ENCODE measurements around the gene PACSIN2.
"Not testable (repeated sequence)": the region's sequence is repeated elsewhere in the genome, so short reads cannot be mapped to it uniquely, and the experiment has no call there.

Gene PACSIN2

DNA sequence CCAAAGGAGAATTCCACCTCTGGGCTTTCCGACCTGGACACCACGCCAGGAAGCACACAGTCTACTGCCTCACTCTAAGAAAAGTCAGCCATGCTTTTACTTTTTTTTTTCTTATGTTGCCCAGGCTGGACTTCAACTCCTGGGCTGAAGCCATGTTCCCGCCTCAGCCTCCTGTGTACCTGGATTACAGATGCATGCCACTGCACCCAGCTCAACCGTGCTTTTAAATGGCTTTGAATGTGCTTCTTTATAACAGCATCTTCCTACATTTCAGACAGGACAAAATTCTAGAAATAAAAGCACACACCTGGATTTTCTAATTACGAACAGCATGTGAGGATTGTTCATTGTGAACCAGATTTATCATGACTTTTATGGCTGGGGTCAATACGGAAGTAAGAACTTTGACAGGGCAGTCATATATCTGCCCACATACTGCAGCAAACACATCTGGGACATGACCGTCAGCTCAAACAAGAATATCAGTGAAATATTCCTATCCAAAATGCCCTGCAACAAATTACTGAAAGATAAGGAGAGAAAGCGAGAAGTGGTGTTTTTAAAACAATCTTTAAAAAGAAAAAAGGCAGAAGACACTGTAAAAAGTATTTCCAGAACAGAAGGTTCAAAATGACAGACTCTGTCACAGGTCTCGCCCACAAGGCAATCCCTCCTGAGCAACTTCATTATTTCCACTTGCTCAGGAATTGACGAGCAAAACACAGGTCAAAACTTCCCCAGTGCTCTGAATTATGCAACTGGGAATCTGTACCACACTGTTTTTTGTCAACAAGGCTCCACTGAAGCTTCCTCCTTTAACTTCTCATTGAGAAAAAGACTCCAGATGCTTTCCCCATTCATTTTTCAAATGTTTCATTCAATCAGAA, 42.1 kb downstream of the PACSIN2 start:
- DNase-seq (ENCODE audit: extremely low read depth, low read depth): no peak
- TF ChIP-seq, protein P1, sequence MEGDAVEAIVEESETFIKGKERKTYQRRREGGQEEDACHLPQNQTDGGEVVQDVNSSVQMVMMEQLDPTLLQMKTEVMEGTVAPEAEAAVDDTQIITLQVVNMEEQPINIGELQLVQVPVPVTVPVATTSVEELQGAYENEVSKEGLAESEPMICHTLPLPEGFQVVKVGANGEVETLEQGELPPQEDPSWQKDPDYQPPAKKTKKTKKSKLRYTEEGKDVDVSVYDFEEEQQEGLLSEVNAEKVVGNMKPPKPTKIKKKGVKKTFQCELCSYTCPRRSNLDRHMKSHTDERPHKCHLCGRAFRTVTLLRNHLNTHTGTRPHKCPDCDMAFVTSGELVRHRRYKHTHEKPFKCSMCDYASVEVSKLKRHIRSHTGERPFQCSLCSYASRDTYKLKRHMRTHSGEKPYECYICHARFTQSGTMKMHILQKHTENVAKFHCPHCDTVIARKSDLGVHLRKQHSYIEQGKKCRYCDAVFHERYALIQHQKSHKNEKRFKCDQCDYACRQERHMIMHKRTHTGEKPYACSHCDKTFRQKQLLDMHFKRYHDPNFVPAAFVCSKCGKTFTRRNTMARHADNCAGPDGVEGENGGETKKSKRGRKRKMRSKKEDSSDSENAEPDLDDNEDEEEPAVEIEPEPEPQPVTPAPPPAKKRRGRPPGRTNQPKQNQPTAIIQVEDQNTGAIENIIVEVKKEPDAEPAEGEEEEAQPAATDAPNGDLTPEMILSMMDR (IDR thresholded peaks at IDR 0.05; ENCODE audit: low read depth, low read length): no peak

DNA sequence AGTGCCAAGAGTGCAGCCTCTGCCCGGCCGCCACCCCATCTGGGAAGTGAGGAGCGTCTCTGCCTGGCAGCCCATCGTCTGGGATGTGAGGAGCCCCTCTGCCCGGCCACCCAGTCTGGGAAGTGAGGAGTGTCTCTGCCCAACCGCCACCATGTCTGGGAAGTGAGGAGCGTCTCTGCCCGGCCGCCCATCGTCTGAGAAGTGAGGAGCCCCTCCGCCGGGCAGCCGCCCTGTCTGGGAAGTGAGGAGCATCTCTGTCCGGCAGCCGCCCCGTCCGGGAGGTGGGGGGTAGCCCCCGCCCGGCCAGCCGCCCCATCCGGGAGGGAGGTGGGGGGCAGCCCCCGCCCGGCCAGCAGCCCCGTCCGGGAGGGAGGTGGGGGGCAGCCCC, 43.5 kb downstream of the PACSIN2 start:
- DNase-seq (ENCODE audit: extremely low read depth, low read depth): not testable (repeated sequence)

DNA sequence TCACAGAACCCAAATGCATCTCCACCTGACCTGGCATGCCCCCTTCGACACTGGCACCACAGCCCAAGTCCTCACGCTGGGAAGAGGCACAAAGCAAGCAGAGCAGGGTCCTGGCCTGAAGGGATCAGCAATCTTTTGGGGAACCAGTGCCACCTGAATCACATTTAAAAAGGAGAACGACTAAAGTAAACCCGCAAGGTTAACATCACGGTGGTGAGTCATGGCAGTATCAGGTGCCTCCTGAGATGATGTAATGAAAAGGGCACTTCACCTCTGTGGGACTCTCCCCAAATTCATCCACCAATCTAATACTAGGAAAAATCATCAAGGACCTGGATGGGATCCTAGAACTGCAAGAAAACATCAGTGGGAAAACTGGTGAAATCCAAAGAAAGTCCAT, 44.9 kb downstream of the PACSIN2 start:
- TF ChIP-seq, protein P1 (IDR thresholded peaks at IDR 0.05; ENCODE audit: low read depth, low read length): no peak
- DNase-seq (ENCODE audit: extremely low read depth, low read depth): no peak

DNA sequence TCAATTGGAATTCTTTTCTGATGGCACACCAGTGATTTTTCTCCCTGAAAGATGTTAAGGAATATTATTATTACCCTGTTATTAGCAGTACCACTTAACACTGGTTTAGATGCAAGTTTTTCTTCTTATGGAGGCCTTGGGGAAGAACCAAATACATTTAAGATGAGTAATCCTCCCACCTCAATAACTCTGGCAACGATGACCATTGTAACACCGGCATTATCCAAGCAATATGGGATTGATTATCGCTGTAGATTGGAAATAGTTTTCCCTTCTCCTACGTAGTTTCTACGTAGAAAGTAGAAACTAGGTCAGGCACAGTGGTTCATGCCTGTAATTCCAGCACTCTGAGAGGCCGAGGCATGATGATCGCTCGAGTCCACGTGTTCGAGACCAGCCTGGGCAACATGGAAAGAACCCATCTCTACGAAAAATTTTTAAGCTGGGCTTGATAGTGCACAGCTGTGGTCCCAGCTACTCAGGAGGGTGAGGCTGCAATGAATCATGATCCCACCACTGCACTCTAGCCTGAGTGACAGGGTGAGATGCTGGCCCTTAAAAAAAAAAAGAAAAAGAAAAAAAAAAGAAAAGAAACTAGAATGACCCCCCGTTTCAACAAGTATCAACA, 45.5 kb downstream of the PACSIN2 start:
- peak; percentile 94 for DNase-seq (ENCODE audit: extremely low read depth, low read depth)

DNA sequence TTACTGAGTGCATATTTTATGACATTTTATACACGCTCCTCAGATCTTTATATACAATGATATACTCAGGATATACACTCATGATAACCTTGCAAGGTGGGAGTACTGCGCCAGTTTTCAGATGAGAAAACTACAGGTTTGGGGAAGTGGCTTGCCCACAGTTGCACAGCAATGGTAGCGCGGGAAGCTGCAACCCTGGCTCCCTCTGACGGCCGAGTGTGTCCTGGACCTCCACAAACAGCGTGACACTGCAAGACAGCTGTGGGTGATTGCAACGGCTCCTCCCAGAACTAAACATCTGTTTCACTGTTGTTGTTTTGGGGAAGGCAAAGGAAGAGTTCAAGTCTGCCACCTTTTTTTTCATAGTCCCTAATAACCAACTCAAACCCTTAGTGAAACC, 47.0 kb downstream of the PACSIN2 start:
- TF ChIP-seq, protein P1 (IDR thresholded peaks at IDR 0.05; ENCODE audit: low read depth, low read length): peak; percentile 52
- DNase-seq (ENCODE audit: extremely low read depth, low read depth): no peak

More for the DNA sequence above, 45.5 kb downstream of the PACSIN2 start:
- TF ChIP-seq, protein P1 (IDR thresholded peaks at IDR 0.05; ENCODE audit: low read depth, low read length): no peak

DNA sequence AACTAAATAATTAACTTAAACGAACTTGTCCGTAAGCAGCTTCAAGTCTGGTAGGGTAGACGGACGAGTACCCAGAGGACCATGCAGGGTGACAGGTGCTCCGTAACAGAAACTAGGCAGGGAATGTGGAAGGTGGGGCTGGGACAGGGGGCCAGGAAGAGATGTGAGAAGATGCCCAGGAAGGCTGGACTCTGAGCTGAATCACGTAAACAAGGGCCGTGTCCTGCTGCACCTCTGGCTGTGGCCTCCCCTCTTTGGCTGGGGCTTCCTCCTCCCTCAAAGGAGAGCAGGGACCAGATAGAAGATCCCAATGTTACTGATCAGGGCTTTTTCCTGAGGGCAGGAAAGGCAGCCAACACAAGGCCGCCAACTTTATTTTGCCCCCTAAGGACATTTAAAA, 47.9 kb downstream of the PACSIN2 start:
- TF ChIP-seq, protein P1 (IDR thresholded peaks at IDR 0.05; ENCODE audit: low read depth, low read length): no peak
- DNase-seq (ENCODE audit: extremely low read depth, low read depth): no peak

DNA sequence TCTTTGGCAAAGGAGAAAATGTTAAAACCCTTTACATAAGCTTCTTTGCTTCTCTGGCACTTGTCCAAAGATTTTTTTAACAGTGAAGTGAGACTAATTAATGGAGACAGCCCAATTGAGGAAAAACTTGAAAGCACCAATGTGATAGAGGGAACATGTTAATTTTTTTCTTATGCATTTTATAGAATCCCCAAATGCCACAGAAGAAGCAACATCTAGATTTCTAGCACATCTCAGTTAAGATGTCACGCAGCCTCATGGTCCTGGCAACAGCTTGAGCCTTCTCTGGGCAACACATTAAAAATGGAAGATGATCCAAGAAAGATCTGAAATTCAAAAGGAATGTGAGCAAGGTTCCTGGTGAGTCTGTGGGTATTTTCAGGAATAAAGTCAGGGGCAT, 48.5 kb downstream of the PACSIN2 start:
- no peak for DNase-seq (ENCODE audit: extremely low read depth, low read depth)
- TF ChIP-seq, protein P1 (IDR thresholded peaks at IDR 0.05; ENCODE audit: low read depth, low read length): no peak
